ENCODE results near the gene HEATR9.

Gene HEATR9

GRCh38 chr17:35870906-35871819 is 2.5 kb upstream of the HEATR9 start:
- Histone ChIP-seq H3K4ac (ENCODE audit: low read depth in 1 of 2, low read length in 2 of 2) (no peak overlapping the region), H3K23ac (ENCODE audit: low read length in 2 of 2) (no peak overlapping the region), H3K14ac (ENCODE audit: low read length in 2 of 2) (no peak overlapping the region), H3K27ac (ENCODE audit: low read length, poor library complexity, severe bottlenecking) (no peak overlapping the region), H3K4me1 (ENCODE audit: control insufficient read depth, insufficient read depth, low read depth, low read length) (no peaks in the 10 kb centered on the region), H2AFZ (ENCODE audit: low read depth, low read length) (no peak overlapping the region), H3K18ac (ENCODE audit: low read depth in 1 of 2, low read length in 2 of 2) (no peak overlapping the region), H4K91ac (ENCODE audit: low read length) (no peak overlapping the region), H3K9ac (ENCODE audit: low read length) (no peak overlapping the region), H3K27me3 (ENCODE audit: control insufficient read depth in 1 of 2, insufficient read depth in 1 of 2, low read length in 2 of 2) (no peaks in the 10 kb centered on the region), H2BK15ac (ENCODE audit: low read depth, poor library complexity, severe bottlenecking) (no peak overlapping the region), H3K9me3 (ENCODE audit: control insufficient read depth, low read length) (no peaks in the 10 kb centered on the region), H3K4me2 (ENCODE audit: low read length, poor library complexity, severe bottlenecking) (no peak overlapping the region), H2BK12ac (ENCODE audit: low read length in 2 of 2) (no peak overlapping the region), H2BK5ac (ENCODE audit: low read depth, low read length, poor library complexity, severe bottlenecking) (no peak overlapping the region), H2BK120ac (ENCODE audit: low read depth, low read length) (no peak overlapping the region), H3K36me3 (ENCODE audit: control insufficient read depth in 1 of 2, insufficient read depth in 2 of 2, low read depth in 1 of 2, low read length in 2 of 2) (no peaks in the 10 kb centered on the region), H2AK5ac (ENCODE audit: low read length, severe bottlenecking) (no peak overlapping the region), H3K79me1 (replicated peaks; ENCODE audit: low read length, poor library complexity, severe bottlenecking) (no peaks in the 10 kb centered on the region), H4K8ac (ENCODE audit: low read length) (no peak overlapping the region), H3K4me3 (ENCODE audit: insufficient read depth in 1 of 2, low read depth in 1 of 2, low read length in 2 of 2) (no peak overlapping the region)
- no peak for DNase-seq
- 84% methylated on average over 7 of the region's 8 CpGs for WGBS

- H3K9me3 ChIP-seq (ENCODE audit: control insufficient read depth, low read length) = no peaks in the 10 kb centered on the region
- H3K4me3 ChIP-seq (ENCODE audit: insufficient read depth in 1 of 2, low read depth in 1 of 2, low read length in 2 of 2) = no peak overlapping the region
- no peak overlapping the region for H4K91ac ChIP-seq (ENCODE audit: low read length)
- H3K36me3 ChIP-seq (ENCODE audit: control insufficient read depth in 1 of 2, insufficient read depth in 2 of 2, low read depth in 1 of 2, low read length in 2 of 2) = peaks cover 0 to 10% of the 10 kb centered on the region in 2 experiments
- H3K27me3 ChIP-seq (ENCODE audit: control insufficient read depth in 1 of 2, insufficient read depth in 1 of 2, low read length in 2 of 2) = no peaks in the 10 kb centered on the region
- H3K4me1 ChIP-seq (ENCODE audit: control insufficient read depth, insufficient read depth, low read depth, low read length) = no peaks in the 10 kb centered on the region
- H3K4me2 ChIP-seq (ENCODE audit: low read length, poor library complexity, severe bottlenecking) = no peak overlapping the region
- no peak for DNase-seq
- no peak overlapping the region for H2AK5ac ChIP-seq (ENCODE audit: low read length, severe bottlenecking)
- 100% methylated on average over 3 of the region's 3 CpGs for WGBS
- H2BK12ac ChIP-seq (ENCODE audit: low read length in 2 of 2) = no peak overlapping the region
- H3K4ac ChIP-seq (ENCODE audit: low read depth in 1 of 2, low read length in 2 of 2) = no peak overlapping the region
- H3K27ac ChIP-seq (ENCODE audit: low read length, poor library complexity, severe bottlenecking) = no peak overlapping the region
- no peak overlapping the region for H2BK15ac ChIP-seq (ENCODE audit: low read depth, poor library complexity, severe bottlenecking)
- no peak overlapping the region for H3K23ac ChIP-seq (ENCODE audit: low read length in 2 of 2)
- H3K79me1 ChIP-seq (replicated peaks; ENCODE audit: low read length, poor library complexity, severe bottlenecking) = no peaks in the 10 kb centered on the region
- no peak overlapping the region for H2BK120ac ChIP-seq (ENCODE audit: low read depth, low read length)
- H2AFZ ChIP-seq (ENCODE audit: low read depth, low read length) = no peak overlapping the region
- H4K8ac ChIP-seq (ENCODE audit: low read length) = no peak overlapping the region
- no peak overlapping the region for H3K9ac ChIP-seq (ENCODE audit: low read length)
- no peak overlapping the region for H2BK5ac ChIP-seq (ENCODE audit: low read depth, low read length, poor library complexity, severe bottlenecking)
- no peak overlapping the region for H3K14ac ChIP-seq (ENCODE audit: low read length in 2 of 2)
- H3K18ac ChIP-seq (ENCODE audit: low read depth in 1 of 2, low read length in 2 of 2) = no peak overlapping the region
Measured at GRCh38 chr17:35867574-35867973, 1.1 kb downstream of the HEATR9 start.

GRCh38 chr17:35866341-35866950 is 2.2 kb downstream of the HEATR9 start:
- H2BK5ac ChIP-seq (ENCODE audit: low read depth, low read length, poor library complexity, severe bottlenecking) = no peak overlapping the region
- H2AK5ac ChIP-seq (ENCODE audit: low read length, severe bottlenecking) = no peak overlapping the region
- H2BK12ac ChIP-seq (ENCODE audit: low read length in 2 of 2) = no peak overlapping the region
- H3K4me3 ChIP-seq (ENCODE audit: insufficient read depth in 1 of 2, low read depth in 1 of 2, low read length in 2 of 2) = no peak overlapping the region
- no peaks in the 10 kb centered on the region for H3K4me1 ChIP-seq (ENCODE audit: control insufficient read depth, insufficient read depth, low read depth, low read length)
- H3K36me3 ChIP-seq (ENCODE audit: control insufficient read depth in 1 of 2, insufficient read depth in 2 of 2, low read depth in 1 of 2, low read length in 2 of 2) = peaks cover 0 to 10% of the 10 kb centered on the region in 2 experiments
- H3K14ac ChIP-seq (ENCODE audit: low read length in 2 of 2) = no peak overlapping the region
- no peak overlapping the region for H3K4me2 ChIP-seq (ENCODE audit: low read length, poor library complexity, severe bottlenecking)
- no peak overlapping the region for H2BK15ac ChIP-seq (ENCODE audit: low read depth, poor library complexity, severe bottlenecking)
- H2BK120ac ChIP-seq (ENCODE audit: low read depth, low read length) = no peak overlapping the region
- no peaks in the 10 kb centered on the region for H3K79me1 ChIP-seq (replicated peaks; ENCODE audit: low read length, poor library complexity, severe bottlenecking)
- H3K9ac ChIP-seq (ENCODE audit: low read length) = peak overlapping the region; percentile 40
- 86% methylated on average over 1 of the region's 1 CpG for WGBS
- no peaks in the 10 kb centered on the region for H3K9me3 ChIP-seq (ENCODE audit: control insufficient read depth, low read length)
- no peak overlapping the region for H3K4ac ChIP-seq (ENCODE audit: low read depth in 1 of 2, low read length in 2 of 2)
- no peak overlapping the region for H3K23ac ChIP-seq (ENCODE audit: low read length in 2 of 2)
- no peak overlapping the region for H4K91ac ChIP-seq (ENCODE audit: low read length)
- H3K27me3 ChIP-seq (ENCODE audit: control insufficient read depth in 1 of 2, insufficient read depth in 1 of 2, low read length in 2 of 2) = no peaks in the 10 kb centered on the region
- H3K18ac ChIP-seq (ENCODE audit: low read depth in 1 of 2, low read length in 2 of 2) = no peak overlapping the region
- peak; percentile 31 for DNase-seq
- peak overlapping the region; percentile 30 for H2AFZ ChIP-seq (ENCODE audit: low read depth, low read length)
- H3K27ac ChIP-seq (ENCODE audit: low read length, poor library complexity, severe bottlenecking) = no peak overlapping the region
- no peak overlapping the region for H4K8ac ChIP-seq (ENCODE audit: low read length)

All from mesenchymal stem cell (in vitro differentiated cells and primary cell).